ENCODE measurements around the gene NUBP2. TPM values are rescaled to one million over a fixed set of nuclear protein-coding genes. Genes with fewer than 3 reads are reported as not detected.

NUBP2 gene
- total and polyA plus RNA-seq, 8 donors, result 20.4 to 58.8 (median 31.0) TPM

- no peaks in the 10 kb centered on the region for H3K27me3 ChIP-seq
- DNase-seq, result peak; percentile 72 to 93 (median 82)
- intact Hi-C loops (cut with DNase I), result no loop called here
- H3K36me3 ChIP-seq, result peaks cover 0 to 20% (median 0%) of the 10 kb centered on the region in 3 donors
- peak within 1 kb of the TSS; percentile 89 to 97 (median 92) for H3K27ac ChIP-seq
- no peak for TF ChIP-seq CTCF (IDR thresholded peaks at IDR 0.05)
- H3K9me3 ChIP-seq, result no peaks in the 10 kb centered on the region
- ATAC-seq, result peak; percentile 38 to 56 (median 50)
- H3K4me3 ChIP-seq, result peak within 1 kb of the TSS; percentile 87 to 100 (median 96)
- H3K4me1 ChIP-seq, result peaks cover 9 to 13% (median 9%) of the 10 kb centered on the region in 3 donors
- WGBS, 2 donors, result 1 to 2% methylated on average over 43 to 79 of the region's 79 CpGs
- no peak for FAIRE-seq
Observed at GRCh38 chr16:1771188-1771863, 11.4 kb upstream of the NUBP2 start, which contains the start of gene NME3. Gene NME3, minus strand, starts transcription at chr16:1771543. Its CDS starts 9 bp downstream, at chr16:1771534.

GRCh38 chr16:1771864-1772361 is 10.8 kb upstream of the NUBP2 start:
- Histone ChIP-seq H3K27ac (peak overlapping the region in 3 of 4 donors; percentile 68 to 97 (median 90)), H3K4me3 (peak overlapping the region; percentile 87 to 100 (median 96)), H3K9me3 (no peaks in the 10 kb centered on the region), H3K4me1 (peaks cover 9 to 13% (median 9%) of the 10 kb centered on the region in 3 donors), H3K36me3 (peaks cover 0 to 24% (median 0%) of the 10 kb centered on the region in 3 donors), H3K27me3 (no peaks in the 10 kb centered on the region)
- TF ChIP-seq CTCF (IDR thresholded peaks at IDR 0.05), result no peak
- ATAC-seq (no peak), DNase-seq (peak in 2 of 6 donors; percentile 40 to 70), FAIRE-seq (no peak)
- intact Hi-C loops (cut with DNase I), result no loop called here
- WGBS, 2 donors, result 7 to 10% methylated on average over 22 of the region's 22 CpGs

- Histone ChIP-seq H3K27me3 (no peaks in the 10 kb centered on the region), H3K27ac (peak within 1 kb of the TSS; percentile 89 to 97 (median 92)), H3K36me3 (peaks cover 0 to 27% (median 4%) of the 10 kb centered on the region in 3 donors), H3K4me1 (peaks cover 9 to 13% (median 9%) of the 10 kb centered on the region in 3 donors), H3K9me3 (no peaks in the 10 kb centered on the region), H3K4me3 (peak within 1 kb of the TSS; percentile 87 to 100 (median 96))
- no peak for FAIRE-seq
- intact Hi-C loops (cut with DNase I), result no loop called here
- DNase-seq, result peak in 1 of 6 donors; percentile 85
- 0% methylated on average over 53 of the region's 53 CpGs for WGBS, 2 donors
- peak; percentile 0 to 3 (median 2) for ATAC-seq
- no peak for TF ChIP-seq CTCF (IDR thresholded peaks at IDR 0.05)
Observed at GRCh38 chr16:1772362-1772907, 10.3 kb upstream of the NUBP2 start, which contains the start of gene EME2. Gene EME2, plus strand, starts transcription at chr16:1772810. Its CDS starts 418 bp downstream, at chr16:1773228.

- Histone ChIP-seq H3K27me3 (no peaks in the 10 kb centered on the region), H3K36me3 (peaks cover 0 to 27% (median 10%) of the 10 kb centered on the region in 3 donors), H3K27ac (peak within 1 kb of the TSS; percentile 89 to 97 (median 92)), H3K4me1 (peaks cover 9 to 13% (median 9%) of the 10 kb centered on the region in 3 donors), H3K4me3 (peak within 1 kb of the TSS; percentile 87 to 100 (median 96)), H3K9me3 (no peaks in the 10 kb centered on the region)
- intact Hi-C loops (cut with DNase I), result no loop called here
- TF ChIP-seq CTCF (IDR thresholded peaks at IDR 0.05), result peak; percentile 60 to 74 (median 66)
- FAIRE-seq, result no peak
- ATAC-seq, result peak; percentile 74 to 80 (median 76)
- WGBS, 2 donors, result 0 to 1% methylated on average over 59 to 108 of the region's 108 CpGs
- peak; percentile 76 to 96 (median 90) for DNase-seq
Observed at GRCh38 chr16:1772908-1773702, 9.7 kb upstream of the NUBP2 start, which contains the start of gene MRPS34. Gene MRPS34, minus strand, starts transcription at chr16:1773134. Its CDS starts 15 bp downstream, at chr16:1773119.

All from pancreas (tissue), 10 donors.